ENCODE measurements around the gene PAMR1. TPM values are rescaled to one million over a fixed set of nuclear protein-coding genes. Genes with fewer than 3 reads are reported as not detected.

Gene PAMR1
- total RNA-seq, 4 donors from 2014 or later: 4.0 to 13.5 (median 10.4) TPM

DNA sequence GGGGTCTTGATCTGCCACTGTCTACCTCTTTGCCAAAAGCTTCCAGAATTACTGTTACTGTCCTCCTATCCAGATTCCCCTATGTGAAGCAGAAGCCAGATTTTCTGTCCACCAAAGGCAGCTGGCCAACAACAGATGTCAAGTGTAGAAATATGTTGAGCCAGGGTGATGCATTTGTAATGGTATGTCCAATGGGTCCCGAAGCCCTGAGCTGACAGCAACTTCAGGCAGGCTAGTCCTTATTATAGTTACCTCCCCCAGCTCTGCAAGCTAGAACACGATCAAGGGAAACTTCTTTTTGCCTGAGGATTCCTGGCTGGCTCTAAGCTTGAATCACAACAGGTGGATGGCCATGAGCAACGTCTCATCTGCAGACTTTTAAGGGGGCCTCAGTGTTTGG, 10.2 kb downstream of the PAMR1 start:
- H3K27ac ChIP-seq: no peak overlapping the region
- peaks cover 3% of the 10 kb centered on the region for H3K27me3 ChIP-seq
- WGBS, 2 donors (ENCODE audit: low coverage in 1 of 2): 36% methylated on average over 3 of the region's 3 CpGs; no CpG with 5 or more reads in 1 of the 2 donors
- H3K9me3 ChIP-seq: no peaks in the 10 kb centered on the region
- no peak overlapping the region for H3K4me3 ChIP-seq
- H3K36me3 ChIP-seq: no peaks in the 10 kb centered on the region
- no peak for TF ChIP-seq POLR2AphosphoS5 (IDR thresholded peaks at IDR 0.05)
- TF ChIP-seq POLR2A (IDR thresholded peaks at IDR 0.05): no peak
- no peak for TF ChIP-seq EP300 (IDR thresholded peaks at IDR 0.05; ENCODE audit: low read depth)
- TF ChIP-seq, protein P1, sequence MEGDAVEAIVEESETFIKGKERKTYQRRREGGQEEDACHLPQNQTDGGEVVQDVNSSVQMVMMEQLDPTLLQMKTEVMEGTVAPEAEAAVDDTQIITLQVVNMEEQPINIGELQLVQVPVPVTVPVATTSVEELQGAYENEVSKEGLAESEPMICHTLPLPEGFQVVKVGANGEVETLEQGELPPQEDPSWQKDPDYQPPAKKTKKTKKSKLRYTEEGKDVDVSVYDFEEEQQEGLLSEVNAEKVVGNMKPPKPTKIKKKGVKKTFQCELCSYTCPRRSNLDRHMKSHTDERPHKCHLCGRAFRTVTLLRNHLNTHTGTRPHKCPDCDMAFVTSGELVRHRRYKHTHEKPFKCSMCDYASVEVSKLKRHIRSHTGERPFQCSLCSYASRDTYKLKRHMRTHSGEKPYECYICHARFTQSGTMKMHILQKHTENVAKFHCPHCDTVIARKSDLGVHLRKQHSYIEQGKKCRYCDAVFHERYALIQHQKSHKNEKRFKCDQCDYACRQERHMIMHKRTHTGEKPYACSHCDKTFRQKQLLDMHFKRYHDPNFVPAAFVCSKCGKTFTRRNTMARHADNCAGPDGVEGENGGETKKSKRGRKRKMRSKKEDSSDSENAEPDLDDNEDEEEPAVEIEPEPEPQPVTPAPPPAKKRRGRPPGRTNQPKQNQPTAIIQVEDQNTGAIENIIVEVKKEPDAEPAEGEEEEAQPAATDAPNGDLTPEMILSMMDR (IDR thresholded peaks at IDR 0.05): no peak
- intact Hi-C loops (cut with DNase I; ENCODE audit: low total_unique reads): no loop called here
- no peaks in the 10 kb centered on the region for H3K4me1 ChIP-seq
- DNase-seq: no peak
- in situ Hi-C loops (cut with MboI; ENCODE audit: low pct_ligation_motif_present in 1 of 4, low pct_unique_long_range_greater_than_20kb in 1 of 4, low sequenced_read_pairs in 3 of 4): no loop called here

GRCh38 chr11:35514481-35514880, 10.9 kb downstream of the PAMR1 start:
- Histone ChIP-seq H3K27me3 (peaks cover 3% of the 10 kb centered on the region), H3K4me3 (no peak overlapping the region)
- intact Hi-C loops (cut with DNase I; ENCODE audit: low total_unique reads): no loop called here

GRCh38 chr11:35511666-35512065, 13.8 kb downstream of the PAMR1 start:
- in situ Hi-C loops (cut with MboI; ENCODE audit: low pct_ligation_motif_present in 1 of 4, low pct_unique_long_range_greater_than_20kb in 1 of 4, low sequenced_read_pairs in 3 of 4) (no loop called here), intact Hi-C loops (cut with DNase I; ENCODE audit: low total_unique reads) (no loop called here)
- Histone ChIP-seq H3K27me3 (peaks cover 3% of the 10 kb centered on the region), H3K4me1 (no peaks in the 10 kb centered on the region), H3K4me3 (no peak overlapping the region), H3K9me3 (no peaks in the 10 kb centered on the region), H3K36me3 (no peaks in the 10 kb centered on the region), H3K27ac (no peak overlapping the region)
- no peak for DNase-seq
- TF ChIP-seq EP300 (IDR thresholded peaks at IDR 0.05; ENCODE audit: low read depth): no peak
- no peak for TF ChIP-seq POLR2AphosphoS5 (IDR thresholded peaks at IDR 0.05)
- no peak for TF ChIP-seq POLR2A (IDR thresholded peaks at IDR 0.05)
- TF ChIP-seq, protein P1 (IDR thresholded peaks at IDR 0.05): no peak
- WGBS, 2 donors (ENCODE audit: low coverage in 1 of 2): 77 to 80% methylated on average over 1 to 5 of the region's 5 CpGs

More at GRCh38 chr11:35514481-35514880, 10.9 kb downstream of the PAMR1 start:
- in situ Hi-C loops (cut with MboI; ENCODE audit: low pct_ligation_motif_present in 1 of 4, low pct_unique_long_range_greater_than_20kb in 1 of 4, low sequenced_read_pairs in 3 of 4): no loop called here
- TF ChIP-seq EP300 (IDR thresholded peaks at IDR 0.05; ENCODE audit: low read depth): no peak
- TF ChIP-seq, protein P1 (IDR thresholded peaks at IDR 0.05): no peak
- TF ChIP-seq POLR2A (IDR thresholded peaks at IDR 0.05): no peak
- no peak for TF ChIP-seq POLR2AphosphoS5 (IDR thresholded peaks at IDR 0.05)
- no peak for DNase-seq
- Histone ChIP-seq H3K9me3 (no peaks in the 10 kb centered on the region), H3K36me3 (no peaks in the 10 kb centered on the region), H3K4me1 (no peaks in the 10 kb centered on the region), H3K27ac (no peak overlapping the region)
- 67% methylated on average over 3 of the region's 3 CpGs; no CpG with 5 or more reads in 1 of the 2 donors for WGBS, 2 donors (ENCODE audit: low coverage in 1 of 2)

DNA sequence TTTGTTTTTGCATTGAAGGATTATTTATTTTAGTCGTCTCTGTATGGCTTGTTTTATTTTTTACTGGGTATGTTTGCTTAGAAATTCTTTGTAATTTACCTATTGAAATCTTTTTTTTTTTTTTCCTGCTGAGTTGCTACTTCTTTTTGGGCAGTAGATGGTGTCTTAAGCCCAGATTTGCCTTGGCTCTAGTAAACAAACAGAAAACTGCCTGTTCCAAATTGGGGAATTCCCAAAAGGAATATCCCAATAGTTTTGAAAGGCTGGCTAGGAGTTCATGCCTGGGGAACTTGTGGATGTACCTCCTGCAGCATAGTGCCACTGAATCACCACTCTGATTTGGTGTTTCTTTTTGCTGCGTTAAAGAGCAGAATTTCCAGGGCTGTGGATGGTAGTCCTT, 17.7 kb downstream of the PAMR1 start:
- Histone ChIP-seq H3K9me3 (no peaks in the 10 kb centered on the region), H3K4me3 (no peak overlapping the region), H3K27me3 (peaks cover 3% of the 10 kb centered on the region), H3K27ac (no peak overlapping the region), H3K4me1 (no peaks in the 10 kb centered on the region), H3K36me3 (no peaks in the 10 kb centered on the region)
- 83 to 91% methylated on average over 2 of the region's 2 CpGs for WGBS, 2 donors (ENCODE audit: low coverage in 1 of 2)
- TF ChIP-seq POLR2A (IDR thresholded peaks at IDR 0.05) (no peak), POLR2AphosphoS5 (IDR thresholded peaks at IDR 0.05) (no peak)
- no peak for DNase-seq
- intact Hi-C loops (cut with DNase I; ENCODE audit: low total_unique reads): no loop called here
- in situ Hi-C loops (cut with MboI; ENCODE audit: low pct_ligation_motif_present in 1 of 4, low pct_unique_long_range_greater_than_20kb in 1 of 4, low sequenced_read_pairs in 3 of 4): no loop called here

DNA sequence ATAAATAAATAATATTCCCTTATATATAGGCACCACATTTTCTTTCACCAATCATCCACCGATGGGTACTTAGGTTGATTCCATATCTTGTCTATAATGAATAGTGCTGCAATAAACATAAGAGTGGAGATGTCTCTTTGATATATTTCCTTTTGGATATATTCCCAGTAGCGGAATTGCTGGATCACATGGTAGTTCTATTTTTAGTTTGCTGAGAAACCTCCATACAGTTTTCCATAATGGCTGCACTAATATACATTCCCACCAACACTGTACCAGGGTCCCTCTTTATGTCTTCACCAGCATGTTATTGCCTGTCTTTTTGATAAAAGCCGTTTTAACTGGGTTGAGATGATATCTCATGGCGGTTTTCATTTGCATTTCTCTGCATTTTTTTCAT, 23.6 kb downstream of the PAMR1 start:
- no peak overlapping the region for H3K4me3 ChIP-seq
- TF ChIP-seq POLR2AphosphoS5 (IDR thresholded peaks at IDR 0.05) (no peak), EP300 (IDR thresholded peaks at IDR 0.05; ENCODE audit: low read depth) (no peak)
- TF ChIP-seq, protein P1 (IDR thresholded peaks at IDR 0.05): no peak
- H3K27ac ChIP-seq: no peak overlapping the region
- no peaks in the 10 kb centered on the region for H3K36me3 ChIP-seq
- in situ Hi-C loops (cut with MboI; ENCODE audit: low pct_ligation_motif_present in 1 of 4, low pct_unique_long_range_greater_than_20kb in 1 of 4, low sequenced_read_pairs in 3 of 4): no loop called here
- H3K27me3 ChIP-seq: no peaks in the 10 kb centered on the region
- intact Hi-C loops (cut with DNase I; ENCODE audit: low total_unique reads): no loop called here
- H3K9me3 ChIP-seq: peaks cover 0 to 3% of the 10 kb centered on the region in 2 donors
- no peak for DNase-seq
- H3K4me1 ChIP-seq: no peaks in the 10 kb centered on the region
- 60 to 65% methylated on average over 4 of the region's 4 CpGs for WGBS, 2 donors (ENCODE audit: low coverage in 1 of 2)
